Stimulated activated CD4-positive, alpha-beta T cell treated with anti-CD3 and anti-CD28 coated beads, Interleukin-2, amount 100 ng/mL, for 4 hours (primary cell): ENCODE data around the gene OR11H12.
"Not testable (repeated sequence)": the region's sequence is repeated elsewhere in the genome, so short reads cannot be mapped to it uniquely, and the experiment has no call there.

ENCODE experiments used
- DNase-seq: peaks from one replicate; pipeline ENCODE4 v3.0.0-alpha.2; 2020; ENCODE audit warnings: low read depth

OR11H12 gene

GRCh38 chr14:18600817-18601216 is at the start of gene OR11H12:
Gene OR11H12, plus strand, starts transcription at chr14:18601117. Its CDS starts 0 bp downstream, at chr14:18601117.
- not testable (repeated sequence) for DNase-seq

GRCh38 chr14:18582908-18583307 is 18.0 kb upstream of the OR11H12 start:
- DNase-seq = not testable (repeated sequence)

- not testable (repeated sequence) for DNase-seq
Measured at GRCh38 chr14:18626610-18627213, 25.8 kb downstream of the OR11H12 start.

GRCh38 chr14:18636066-18636465 is 35.1 kb downstream of the OR11H12 start:
- not testable (repeated sequence) for DNase-seq

GRCh38 chr14:18638032-18638431 is 37.1 kb downstream of the OR11H12 start:
- not testable (repeated sequence) for DNase-seq

GRCh38 chr14:18638785-18639184 is 37.9 kb downstream of the OR11H12 start:
- DNase-seq = not testable (repeated sequence)

- DNase-seq = not testable (repeated sequence)
Measured at GRCh38 chr14:18646075-18646730, 45.3 kb downstream of the OR11H12 start.
